GM12891 (cell line): ENCODE data around the gene JPH4.

ENCODE experiments used
- POLR2A ChIP-seq: IDR thresholded peaks from 2 replicates; pipeline ENCODE4 v1.6.1; 2011; ENCODE audit warnings: low read depth, low read length, control low read depth
- POLR2AphosphoS5 ChIP-seq: IDR thresholded peaks from 2 replicates; pipeline ENCODE4 v1.6.1; 2011; ENCODE audit warnings: low read depth, low read length, control low read depth

DNA sequence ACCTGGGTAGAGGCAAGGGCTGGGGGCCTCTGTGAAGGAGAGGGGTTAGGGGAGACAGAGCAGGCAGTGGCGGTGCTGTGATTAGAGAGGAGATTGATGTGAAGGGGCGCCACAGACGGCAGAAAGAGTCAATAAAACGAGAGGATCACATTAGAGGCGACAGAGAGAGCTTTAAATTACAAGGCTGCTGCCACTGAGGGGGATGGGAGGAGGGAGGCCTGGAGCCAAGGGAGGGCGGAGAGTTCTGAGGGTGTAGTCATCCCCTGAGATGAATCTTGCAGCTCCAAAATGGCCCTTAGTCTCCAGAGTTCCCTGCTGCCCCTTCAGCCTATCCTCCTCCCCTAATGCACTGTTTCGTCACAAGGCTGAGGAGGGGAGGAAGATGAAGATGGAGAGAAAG, 39.8 kb downstream of the JPH4 start:
- no peak for TF ChIP-seq POLR2A
- no peak for TF ChIP-seq POLR2AphosphoS5
